AG04450 (cell line): ENCODE measurements around the gene ACTG1. TPM values are rescaled to one million over a fixed set of nuclear protein-coding genes. Genes with fewer than 3 reads are reported as not detected.

ENCODE experiments used
- CTCF ChIA-PET: fragments of 300-600, 350-600 bp; formaldehyde crosslinking; extraction: SDS; loops from one replicate; lab custom pipeline; 2022; ENCODE audit warnings: antibody characterized with exemption, inconsistent platforms; lab: Charles Lee
- POLR2A ChIA-PET: fragments of 350-600 bp; formaldehyde crosslinking; extraction: SDS; loops from one replicate; lab custom pipeline; 2021; ENCODE audit warnings: antibody characterized with exemption, inconsistent platforms; lab: Yijun Ruan, JAX
- DNase-seq: peaks from one replicate; pipeline ENCODE4 v3.0.0-alpha.2; 2011; ENCODE audit warnings: low read depth, low spot score
- H3K27ac ChIP-seq: one replicate; pipeline ENCODE4 v1.5.1; 2012; ENCODE audit warnings: low read depth, low read length, control low read depth
- H3K27me3 ChIP-seq: one replicate; pipeline ENCODE4 v1.6.0; 2012; ENCODE audit warnings: low read length; ENCODE audit not compliant: control insufficient read depth, insufficient read depth
- H3K4me3 ChIP-seq: 2 replicates; pipeline ENCODE4 v1.5.1; 2011; ENCODE audit warnings: mild to moderate bottlenecking, low read depth, low read length, control low read depth
- H3K9me3 ChIP-seq: 2 replicates; pipeline ENCODE4 v1.5.1; 2012; ENCODE audit warnings: low read length; ENCODE audit not compliant: control insufficient read depth, insufficient read depth
- polyA plus RNA-seq: library from polyadenylated mRNA; depleted of rRNA; stranded (reverse); fragments of >200 nt; gene quantifications from 2 replicates; pipeline ENCODE4 v1.2.3, GENCODE V29; 2011
- TF ChIP-seq, protein P1 (sequence below): IDR thresholded peaks from 2 replicates; pipeline ENCODE4 v1.5.1; 2011; ENCODE audit warnings: low read depth, low read length, control low read depth, inconsistent platforms

ACTG1 gene
- polyA plus RNA-seq, 1 experiment = 2,721 TPM

- no peak overlapping the region for H3K27ac ChIP-seq
- H3K4me3 ChIP-seq = no peak overlapping the region
- no peak for DNase-seq
- peaks cover 4% of the 10 kb centered on the region for H3K27me3 ChIP-seq
- ChIA-PET POLR2A (no interaction called here), CTCF (no interaction called here)
- peaks cover 22% of the 10 kb centered on the region for H3K9me3 ChIP-seq
- TF ChIP-seq, protein P1, sequence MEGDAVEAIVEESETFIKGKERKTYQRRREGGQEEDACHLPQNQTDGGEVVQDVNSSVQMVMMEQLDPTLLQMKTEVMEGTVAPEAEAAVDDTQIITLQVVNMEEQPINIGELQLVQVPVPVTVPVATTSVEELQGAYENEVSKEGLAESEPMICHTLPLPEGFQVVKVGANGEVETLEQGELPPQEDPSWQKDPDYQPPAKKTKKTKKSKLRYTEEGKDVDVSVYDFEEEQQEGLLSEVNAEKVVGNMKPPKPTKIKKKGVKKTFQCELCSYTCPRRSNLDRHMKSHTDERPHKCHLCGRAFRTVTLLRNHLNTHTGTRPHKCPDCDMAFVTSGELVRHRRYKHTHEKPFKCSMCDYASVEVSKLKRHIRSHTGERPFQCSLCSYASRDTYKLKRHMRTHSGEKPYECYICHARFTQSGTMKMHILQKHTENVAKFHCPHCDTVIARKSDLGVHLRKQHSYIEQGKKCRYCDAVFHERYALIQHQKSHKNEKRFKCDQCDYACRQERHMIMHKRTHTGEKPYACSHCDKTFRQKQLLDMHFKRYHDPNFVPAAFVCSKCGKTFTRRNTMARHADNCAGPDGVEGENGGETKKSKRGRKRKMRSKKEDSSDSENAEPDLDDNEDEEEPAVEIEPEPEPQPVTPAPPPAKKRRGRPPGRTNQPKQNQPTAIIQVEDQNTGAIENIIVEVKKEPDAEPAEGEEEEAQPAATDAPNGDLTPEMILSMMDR = no peak
These were observed 36.0 kb downstream of the ACTG1 start for GRCh38 chr17:81476635-81477034.

GRCh38 chr17:81476097-81476496 is 36.5 kb downstream of the ACTG1 start:
- ChIA-PET CTCF (no interaction called here), POLR2A (no interaction called here)
- TF ChIP-seq, protein P1 = no peak
- H3K27ac ChIP-seq = no peak overlapping the region
- peaks cover 22% of the 10 kb centered on the region for H3K9me3 ChIP-seq
- peaks cover 4% of the 10 kb centered on the region for H3K27me3 ChIP-seq
- H3K4me3 ChIP-seq = no peak overlapping the region
- no peak for DNase-seq

DNA sequence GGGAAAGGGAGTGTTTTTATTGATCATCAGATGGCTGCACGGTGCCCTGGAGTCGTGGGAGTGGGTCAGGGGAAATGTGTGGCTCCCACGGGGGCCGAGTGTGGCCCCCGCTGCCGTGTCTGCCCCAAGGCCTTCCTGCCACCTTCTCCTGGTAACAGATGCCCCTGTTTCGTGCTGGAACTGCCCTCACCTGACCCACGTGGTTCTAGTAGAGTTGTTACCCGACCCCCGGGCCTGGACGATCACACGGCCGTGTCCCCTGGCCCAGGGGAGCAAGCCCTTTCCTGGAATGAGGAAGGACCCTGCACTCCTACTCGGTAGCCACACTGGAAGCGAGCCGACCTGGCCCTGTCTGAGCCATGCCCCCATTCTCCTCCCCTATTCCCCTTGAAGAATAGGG is 37.6 kb downstream of the ACTG1 start:
- no peak for DNase-seq
- ChIA-PET POLR2A (no interaction called here), CTCF (no interaction called here)
- TF ChIP-seq, protein P1 = no peak
- H3K27ac ChIP-seq = no peak overlapping the region
- H3K9me3 ChIP-seq = peaks cover 15% of the 10 kb centered on the region
- H3K27me3 ChIP-seq = peaks cover 2% of the 10 kb centered on the region
- no peak overlapping the region for H3K4me3 ChIP-seq

DNA sequence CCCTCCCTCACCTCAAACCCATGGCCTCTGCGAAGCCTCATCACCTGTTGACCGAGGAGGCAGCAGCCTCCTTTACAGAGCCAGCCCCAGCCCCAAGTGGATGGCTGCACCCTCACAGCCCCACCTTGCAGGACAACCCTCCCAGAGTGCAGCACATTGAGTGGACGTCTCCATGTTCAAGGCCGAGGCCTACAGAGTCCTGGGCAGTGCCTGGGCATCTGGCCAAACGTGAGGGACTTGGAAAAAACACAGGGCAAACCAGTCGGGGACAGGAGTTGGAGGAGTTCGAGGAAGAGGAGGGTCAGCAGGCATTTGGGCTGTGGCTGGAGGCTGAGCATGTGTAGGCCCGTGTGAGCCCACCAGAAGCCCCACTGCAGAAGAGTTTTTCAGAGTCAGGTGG is 39.6 kb downstream of the ACTG1 start:
- Histone ChIP-seq H3K4me3 (no peak overlapping the region), H3K9me3 (peaks cover 15% of the 10 kb centered on the region), H3K27ac (no peak overlapping the region), H3K27me3 (peaks cover 2% of the 10 kb centered on the region)
- no peak for DNase-seq
- ChIA-PET CTCF (interaction anchor here (1.6 kb wide), 1 partner anchor 12 kb away, joined by 4 read pairs; no protein-coding TSS in a partner anchor), POLR2A (interaction anchor here (0.6 kb wide), 1 partner anchor 33 kb away, joined by 6 read pairs; no protein-coding TSS in a partner anchor)
- TF ChIP-seq, protein P1 = no peak

- Histone ChIP-seq H3K9me3 (peaks cover 13% of the 10 kb centered on the region), H3K27ac (no peak overlapping the region), H3K4me3 (no peak overlapping the region), H3K27me3 (no peaks in the 10 kb centered on the region)
- POLR2A ChIA-PET = no interaction called here
- CTCF ChIA-PET = interaction anchor here (0.6 to 1.6 kb wide), 2 partner anchors 13 to 180 kb away, joined by 4 read pairs; no protein-coding TSS in a partner anchor
- TF ChIP-seq, protein P1 = no peak
- no peak for DNase-seq
These were observed 40.7 kb downstream of the ACTG1 start for GRCh38 chr17:81471818-81472456.
